H1 (cell line): ENCODE measurements around the gene OR6V1.

Source experiments
- CTCF ChIP-seq, 3 experiments: IDR thresholded peaks; 1 replicate in 2 of 3; 2 replicates in 1 of 3; pipeline versions ENCODE4 v1.5.1 to v1.6.1; 2011; ENCODE audit warnings: low read length in 3 of 3, mild to moderate bottlenecking in 3 of 3, inconsistent platforms in 2 of 3, low read depth in 1 of 3, moderate library complexity in 1 of 3; ENCODE audit not compliant: insufficient read depth in 1 of 3; ENCODE audit errors: control extremely low read depth in 1 of 3
- GTF2F1 ChIP-seq: IDR thresholded peaks from 2 replicates; pipeline ENCODE4 v1.6.1; 2012; ENCODE audit warnings: low read depth, low read length, improper control_type of control experiment, borderline replicate concordance
- JUN ChIP-seq: IDR thresholded peaks from 2 replicates; pipeline ENCODE4 v1.6.1; 2011; ENCODE audit warnings: low read depth, mild to moderate bottlenecking, improper control_type of control experiment, low read length
- MAX ChIP-seq: IDR thresholded peaks from 2 replicates; pipeline ENCODE4 v1.6.1; 2012; ENCODE audit warnings: inconsistent platforms
- POLR2A ChIP-seq, 2 experiments: IDR thresholded peaks; 1 replicate in 1 of 2; 2 replicates in 1 of 2; pipeline ENCODE4 v1.6.1; 2011; ENCODE audit warnings: low read depth in 2 of 2, low read length in 2 of 2, mild to moderate bottlenecking in 2 of 2; ENCODE audit errors: control extremely low read depth in 1 of 2
- SAP30 ChIP-seq: fragments of 300-600 bp; sonication (generic); IDR thresholded peaks from 2 replicates; pipeline ENCODE4 v1.7.1; 2012; ENCODE audit warnings: low read length, moderate library complexity, mild to moderate bottlenecking, inconsistent platforms; ENCODE audit not compliant: insufficient read depth, insufficient replicate concordance

- TF ChIP-seq MAX (no peak), POLR2A (IDR thresholded peaks at IDR 0.05; ENCODE audit: control extremely low read depth in 1 of 2, low read depth in 2 of 2, low read length in 2 of 2) (no peak), SAP30 (no peak), CTCF (IDR thresholded peaks at IDR 0.05; ENCODE audit: control extremely low read depth in 1 of 3, insufficient read depth in 1 of 3, low read depth in 1 of 3, low read length in 3 of 3) (no peak), JUN (no peak), GTF2F1 (no peak)
Observed at GRCh38 chr7:143013473-143013872, 38.7 kb upstream of the OR6V1 start.
